ENCODE data around the gene SYNGR1.

- TF ChIP-seq CTCF (IDR thresholded peaks at IDR 0.05) (no peak), EP300 (IDR thresholded peaks at IDR 0.05) (no peak)
Observed at GRCh38 chr22:39312410-39312809, 37.4 kb upstream of the SYNGR1 start.
